GM18517 (cell line): ENCODE measurements around the gene KCTD15.
"Not testable (repeated sequence)": the region's sequence is repeated elsewhere in the genome, so short reads cannot be mapped to it uniquely, and the experiment has no call there.

Experiments
- ATAC-seq: cut with Tn5 transposase; IDR thresholded peaks from one replicate; pipeline ENCODE4 v1.9.1; 2021; ENCODE audit warnings: mild to moderate bottlenecking, moderate library complexity; ENCODE audit not compliant: unreplicated experiment

The KCTD15 gene

DNA sequence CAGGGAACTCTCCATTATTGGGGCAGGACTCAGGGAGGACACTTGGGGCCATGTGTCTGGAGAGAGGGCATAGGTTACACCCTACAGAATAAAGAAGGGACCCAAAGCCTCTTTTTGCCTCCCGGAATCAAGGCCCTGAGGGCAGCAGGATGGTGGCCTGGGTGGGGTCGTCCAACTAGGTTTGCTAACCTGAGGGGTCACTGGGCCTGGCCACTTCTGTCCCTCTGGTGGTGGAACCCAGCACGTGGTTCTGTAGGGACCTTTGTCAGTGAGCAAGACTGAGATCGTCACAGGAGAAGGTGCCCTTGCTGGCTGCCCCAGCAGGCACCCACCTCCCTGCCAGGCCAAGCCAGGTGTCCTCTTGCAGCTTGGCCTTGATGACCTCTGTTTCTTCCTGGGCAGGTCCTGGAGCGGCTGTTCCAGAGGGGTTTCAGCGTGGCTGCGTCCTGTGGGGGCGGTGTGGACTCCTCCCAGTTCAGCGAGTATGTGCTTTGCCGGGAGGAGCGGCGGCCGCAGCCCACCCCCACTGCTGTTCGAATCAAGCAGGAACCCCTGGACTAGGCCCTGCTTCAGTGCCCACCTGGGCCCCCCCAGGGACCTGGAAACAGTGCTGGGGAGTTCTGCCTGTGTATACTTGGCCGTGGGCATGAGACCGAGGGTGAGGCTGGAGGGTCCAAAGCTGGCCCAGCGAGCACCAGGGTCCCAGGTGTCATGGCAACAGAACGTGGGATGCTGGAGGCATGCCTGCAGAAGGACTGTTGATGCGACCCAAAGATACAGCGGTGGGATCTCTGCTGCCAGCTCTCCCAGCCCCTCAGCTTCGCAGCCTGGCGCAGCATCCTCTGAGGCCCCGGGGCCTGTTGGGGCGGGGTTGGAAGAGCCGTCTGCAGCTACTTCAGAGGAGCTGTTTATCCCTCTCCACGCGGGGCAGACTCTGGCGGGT lies 16.0 kb downstream of the KCTD15 start:
- ATAC-seq = no peak

DNA sequence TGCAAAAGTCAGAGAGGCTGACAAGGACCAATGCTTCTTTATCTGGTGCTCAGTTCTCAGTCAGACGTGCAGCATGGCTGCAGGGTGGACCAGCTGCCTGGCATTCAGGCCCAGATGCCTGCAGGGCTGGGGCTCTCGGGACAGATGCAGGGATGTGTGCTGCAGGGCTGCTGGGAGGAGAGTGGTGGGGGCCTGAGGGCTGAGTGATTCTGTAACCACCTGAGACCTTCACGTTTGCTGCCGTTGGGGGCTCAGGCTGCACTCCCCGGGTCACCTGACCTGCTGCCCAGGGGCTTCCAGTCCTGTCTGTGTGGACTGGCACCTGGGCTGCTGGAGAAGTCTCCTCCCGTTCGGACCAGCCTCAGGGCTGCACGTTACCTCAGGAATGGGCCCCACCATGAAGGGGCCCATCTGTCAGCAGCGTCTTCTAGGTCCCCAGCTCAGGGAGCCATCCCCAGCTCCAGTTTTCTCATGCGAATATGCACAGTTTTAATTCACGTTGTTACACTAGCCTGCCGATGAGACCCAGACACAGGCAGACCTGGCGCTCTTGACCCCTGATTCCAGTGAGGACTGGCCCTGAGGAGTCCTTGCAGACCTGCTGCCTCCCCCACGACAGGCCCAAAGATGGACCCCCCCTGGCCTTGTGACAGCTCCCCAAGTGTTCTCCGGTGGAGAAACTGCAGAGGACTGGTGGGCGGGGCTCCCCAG lies 16.9 kb downstream of the KCTD15 start:
- no peak for ATAC-seq

DNA sequence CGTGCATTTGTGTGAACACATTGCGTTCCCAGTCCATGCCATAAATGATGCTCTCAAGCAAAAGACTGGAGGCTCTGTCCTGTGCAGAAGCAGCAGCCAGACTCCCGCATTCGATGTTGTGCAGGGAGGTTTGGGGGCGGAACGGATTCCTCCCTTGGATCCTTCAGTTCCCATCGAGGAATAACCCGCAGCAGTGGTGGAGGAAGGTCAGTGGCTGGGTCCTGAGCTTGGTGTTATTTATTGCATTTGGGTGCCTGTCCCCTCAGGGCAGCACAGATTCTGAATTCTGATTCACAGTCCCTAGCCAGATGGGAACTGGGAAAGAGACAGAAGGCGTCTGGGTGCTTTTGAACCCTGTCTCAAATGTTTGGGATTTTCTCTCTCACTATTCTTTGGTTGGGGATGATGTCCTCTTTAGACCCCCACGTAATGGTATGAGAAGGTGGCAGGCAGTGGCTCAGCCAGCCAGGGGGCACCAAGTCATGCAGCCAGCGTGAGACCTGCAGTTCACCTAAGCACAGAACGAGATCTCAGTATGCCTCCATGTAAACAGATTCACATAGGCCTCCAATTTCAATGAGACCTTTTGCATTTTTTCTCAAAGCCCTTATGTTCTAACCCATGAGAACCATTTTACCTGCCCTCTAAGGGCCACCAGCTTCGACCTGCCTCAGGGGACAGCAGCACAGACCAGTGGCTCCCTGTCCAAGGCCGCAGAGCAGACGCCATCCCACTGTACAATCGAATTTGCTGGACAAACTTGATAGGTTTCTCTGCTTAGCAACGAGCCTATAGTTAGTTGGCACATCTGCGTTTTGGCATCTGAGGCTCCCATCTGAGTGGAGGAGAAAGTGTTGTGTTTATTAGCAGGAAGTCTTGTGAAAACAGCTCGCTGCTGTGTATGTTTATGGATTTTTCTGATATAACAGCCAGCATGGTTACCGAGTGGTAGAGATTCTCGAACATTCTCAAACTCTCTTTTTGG lies 17.8 kb downstream of the KCTD15 start:
- ATAC-seq = no peak

DNA sequence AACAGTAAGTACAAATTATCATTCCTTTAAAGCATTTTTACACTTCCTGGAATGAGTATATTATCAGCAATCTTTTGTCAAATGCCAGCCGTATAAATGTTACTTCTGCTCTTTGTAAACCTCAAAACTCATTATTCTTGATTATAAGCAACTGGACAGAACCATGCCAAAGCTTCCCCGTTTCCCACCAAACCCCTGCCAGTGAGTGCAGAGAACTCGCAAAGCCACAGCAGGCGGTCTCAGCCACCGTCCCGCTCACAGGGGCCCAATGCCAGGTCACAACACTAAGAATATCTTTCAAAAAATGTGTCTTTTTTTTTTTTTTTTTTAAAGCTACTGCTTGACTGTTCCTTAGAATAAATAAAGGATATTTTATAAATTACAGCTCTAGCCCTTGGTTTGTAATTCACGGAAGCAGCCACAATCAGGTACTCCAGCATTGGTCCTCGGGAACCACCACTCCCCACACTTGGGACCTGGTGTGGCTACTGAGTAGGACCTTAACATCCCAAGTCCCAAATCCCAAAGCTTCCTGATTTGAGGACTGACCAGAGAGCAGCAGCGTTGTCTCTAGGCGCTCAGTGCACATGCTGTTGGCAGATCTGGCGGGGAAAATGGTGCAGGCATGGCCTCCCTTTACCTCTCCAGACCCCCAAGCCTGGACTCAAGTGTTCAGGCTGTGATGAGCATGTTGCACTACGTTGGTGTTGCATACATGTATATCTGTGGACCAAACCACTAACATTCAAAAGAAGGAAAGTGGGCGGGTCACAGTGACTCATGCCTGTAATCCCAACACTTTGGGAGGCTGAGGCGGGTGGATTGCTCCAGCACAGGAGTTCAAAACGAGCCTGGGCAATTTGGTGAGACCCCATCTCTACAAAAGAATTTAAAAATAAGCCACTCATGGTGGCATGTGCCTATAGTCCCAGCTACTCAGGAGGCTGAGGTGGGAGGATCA lies 19.0 kb downstream of the KCTD15 start:
- ATAC-seq = no peak

DNA sequence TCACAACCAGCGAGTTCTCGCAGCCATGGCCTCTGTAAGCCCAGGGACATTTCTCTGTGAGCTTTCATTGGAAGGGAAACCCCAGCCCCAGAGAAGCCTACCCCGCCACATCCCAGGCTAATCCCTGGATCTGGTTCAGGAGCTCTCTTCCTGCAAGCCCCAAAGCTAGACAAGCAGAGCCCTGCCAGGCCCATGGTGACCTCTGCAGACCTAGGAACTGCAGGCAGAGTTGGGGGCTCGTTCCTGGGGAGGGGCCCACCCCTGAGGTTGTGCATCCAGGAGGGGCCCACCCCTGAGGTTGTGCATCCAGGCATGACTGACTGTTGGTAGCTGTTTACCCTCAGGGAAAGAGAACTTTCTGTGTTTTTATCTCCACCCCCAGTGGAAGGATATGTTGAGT lies 21.7 kb downstream of the KCTD15 start:
- ATAC-seq = no peak

DNA sequence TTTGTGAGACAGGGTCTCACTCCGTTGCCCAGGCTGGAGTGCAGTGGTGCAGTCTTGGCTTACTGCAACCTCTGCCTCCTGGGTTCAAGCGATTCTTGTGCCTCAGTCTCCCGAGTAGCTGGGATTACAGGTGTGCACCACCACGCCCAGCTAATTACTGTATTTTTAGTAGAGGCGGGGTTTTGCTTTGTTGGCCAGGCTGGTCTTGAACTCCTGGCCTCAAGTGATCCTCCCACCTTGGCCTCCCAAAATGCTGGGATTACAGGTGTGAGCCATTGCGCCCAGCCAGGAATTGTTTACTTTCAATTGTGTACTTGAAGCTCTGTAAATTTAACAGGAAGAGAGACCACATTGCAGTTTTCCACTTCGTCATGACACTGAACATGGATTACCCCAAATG lies 22.4 kb downstream of the KCTD15 start:
- ATAC-seq = not testable (repeated sequence)

DNA sequence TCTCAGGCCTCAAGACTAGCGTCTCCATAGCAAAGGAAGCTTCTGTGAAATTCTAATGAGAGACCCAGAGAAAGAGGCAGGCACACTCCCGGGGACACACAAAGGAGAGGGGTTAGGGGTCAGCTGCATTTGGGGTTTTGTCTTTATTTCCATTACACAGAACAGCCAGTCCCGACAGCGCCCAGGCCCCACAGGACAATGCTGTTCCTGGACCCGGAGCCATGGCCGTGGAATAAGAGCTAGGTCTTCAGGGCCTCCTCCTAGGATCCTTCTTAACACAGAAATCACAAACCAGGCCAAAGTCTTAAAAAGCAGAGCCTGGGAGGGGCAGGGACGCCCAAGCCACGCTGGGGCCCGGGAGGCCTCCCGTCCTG lies 22.8 kb downstream of the KCTD15 start:
- no peak for ATAC-seq

DNA sequence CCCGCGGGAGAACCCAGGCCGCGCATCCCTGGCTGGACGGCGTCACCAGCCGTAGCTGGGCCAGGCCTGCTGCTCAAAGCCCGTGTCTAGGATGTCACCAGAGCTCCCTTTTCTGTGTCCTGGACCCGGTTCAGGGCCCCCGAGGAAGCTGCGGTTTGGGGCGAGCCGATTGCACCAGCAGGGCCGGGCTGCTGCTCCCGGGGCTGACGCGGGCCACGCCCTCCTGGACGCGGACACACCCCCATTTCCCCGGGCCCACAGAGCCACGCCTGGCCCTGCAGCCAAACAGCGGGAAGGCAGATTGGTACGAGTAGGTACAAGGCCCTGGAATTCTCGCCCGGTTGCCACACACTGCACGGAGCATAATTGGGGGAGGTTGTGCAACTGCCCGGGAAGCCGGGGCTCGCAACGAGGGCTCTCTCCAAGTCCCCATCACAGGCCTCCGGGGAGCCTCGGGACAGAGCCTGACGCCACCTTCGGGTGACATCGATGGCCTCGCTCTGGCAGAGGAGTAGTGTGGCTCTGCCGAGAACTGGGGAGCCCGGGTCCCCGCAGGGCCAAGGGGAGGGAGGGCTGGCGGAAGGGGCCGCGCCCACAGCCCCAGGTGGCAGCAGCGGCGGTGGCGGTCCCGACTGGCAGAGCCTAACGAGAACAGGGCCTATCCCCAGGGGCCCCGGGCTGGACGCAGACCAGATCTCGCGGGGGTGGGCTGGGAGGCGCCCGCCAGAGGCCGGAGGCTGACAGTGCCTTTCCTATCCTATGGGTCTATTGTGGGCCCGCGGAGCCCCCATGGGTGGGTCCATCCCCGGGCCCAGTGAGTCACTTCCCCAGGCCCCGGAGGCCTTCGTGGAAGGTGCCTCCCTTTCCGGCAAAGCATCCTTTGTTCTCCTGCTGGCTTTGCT lies 23.5 kb downstream of the KCTD15 start:
- no peak for ATAC-seq

DNA sequence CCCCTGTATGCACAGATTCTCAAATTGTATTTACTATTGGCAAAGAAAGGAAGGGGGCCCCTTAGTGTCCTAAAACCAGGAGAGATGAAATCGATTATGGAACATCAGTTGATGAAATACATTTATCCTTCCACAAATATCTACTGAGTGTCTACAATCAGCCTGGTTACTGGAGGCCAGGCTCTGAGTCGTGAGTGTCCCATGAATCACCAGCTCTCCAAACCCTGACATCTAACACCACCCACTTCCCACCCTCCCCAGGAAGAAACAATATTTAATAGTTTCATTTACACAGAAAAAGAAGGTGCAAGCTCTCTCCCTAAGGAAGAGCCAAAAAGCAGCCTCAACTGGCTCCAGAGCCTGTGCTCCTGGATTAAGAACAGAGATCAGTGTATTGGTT lies 25.2 kb downstream of the KCTD15 start:
- no peak for ATAC-seq

DNA sequence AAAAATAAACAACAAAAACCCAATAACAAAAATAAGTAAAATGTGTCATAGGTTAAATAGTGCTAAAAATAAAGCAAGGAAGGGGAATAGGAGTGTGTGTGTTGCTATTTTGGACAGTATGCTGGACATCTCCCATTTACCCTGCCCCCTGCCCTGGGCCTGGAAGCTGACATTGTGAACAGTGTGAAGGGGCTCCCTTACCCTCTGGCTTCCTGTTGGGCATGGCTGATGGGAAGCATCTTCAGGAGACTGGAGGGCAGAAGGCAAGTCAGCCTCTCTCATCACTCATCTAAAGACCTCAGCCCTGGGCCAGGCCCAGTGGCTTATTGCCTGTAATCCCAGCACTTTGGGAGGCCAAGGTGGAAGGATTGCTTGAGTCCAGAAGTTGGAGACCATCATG lies 26.7 kb downstream of the KCTD15 start:
- no peak for ATAC-seq

DNA sequence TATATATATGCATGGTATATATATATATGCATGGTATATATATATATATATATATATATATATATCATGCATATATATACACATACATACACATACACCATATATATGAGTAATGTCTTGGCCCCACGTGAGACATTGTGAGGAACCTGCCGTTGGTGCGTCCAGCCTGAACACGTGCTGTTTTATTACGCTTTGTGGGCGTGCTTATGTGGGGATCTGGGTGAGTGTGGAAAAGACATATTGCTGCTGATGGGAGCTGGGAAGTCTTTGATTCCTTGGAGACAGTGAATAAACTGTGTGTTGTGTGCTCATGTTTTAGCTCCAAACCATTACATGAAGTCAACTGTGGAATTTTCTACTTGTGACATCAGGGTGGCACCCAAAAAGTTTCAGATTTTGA lies 28.9 kb downstream of the KCTD15 start:
- ATAC-seq = no peak

DNA sequence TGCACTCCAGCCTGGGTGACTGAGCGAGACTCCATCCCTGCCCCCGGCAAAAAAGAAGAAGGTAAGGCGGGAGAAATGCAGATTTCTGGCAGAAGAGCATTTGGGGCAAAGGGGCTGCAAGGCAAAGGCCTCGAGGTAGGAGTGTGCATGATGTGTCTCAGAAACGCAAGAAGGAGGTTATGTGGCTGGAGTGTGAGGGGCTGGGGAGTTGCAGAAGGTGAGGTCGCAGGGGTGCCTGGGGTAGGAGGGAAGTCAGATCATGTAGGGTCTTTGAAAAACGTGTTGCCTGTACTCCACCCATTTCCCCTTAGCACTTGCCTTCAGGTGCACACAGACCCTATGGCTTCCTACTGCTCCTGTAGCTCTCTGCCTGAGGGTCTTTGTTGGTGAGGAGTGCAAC lies 29.9 kb downstream of the KCTD15 start:
- no peak for ATAC-seq

DNA sequence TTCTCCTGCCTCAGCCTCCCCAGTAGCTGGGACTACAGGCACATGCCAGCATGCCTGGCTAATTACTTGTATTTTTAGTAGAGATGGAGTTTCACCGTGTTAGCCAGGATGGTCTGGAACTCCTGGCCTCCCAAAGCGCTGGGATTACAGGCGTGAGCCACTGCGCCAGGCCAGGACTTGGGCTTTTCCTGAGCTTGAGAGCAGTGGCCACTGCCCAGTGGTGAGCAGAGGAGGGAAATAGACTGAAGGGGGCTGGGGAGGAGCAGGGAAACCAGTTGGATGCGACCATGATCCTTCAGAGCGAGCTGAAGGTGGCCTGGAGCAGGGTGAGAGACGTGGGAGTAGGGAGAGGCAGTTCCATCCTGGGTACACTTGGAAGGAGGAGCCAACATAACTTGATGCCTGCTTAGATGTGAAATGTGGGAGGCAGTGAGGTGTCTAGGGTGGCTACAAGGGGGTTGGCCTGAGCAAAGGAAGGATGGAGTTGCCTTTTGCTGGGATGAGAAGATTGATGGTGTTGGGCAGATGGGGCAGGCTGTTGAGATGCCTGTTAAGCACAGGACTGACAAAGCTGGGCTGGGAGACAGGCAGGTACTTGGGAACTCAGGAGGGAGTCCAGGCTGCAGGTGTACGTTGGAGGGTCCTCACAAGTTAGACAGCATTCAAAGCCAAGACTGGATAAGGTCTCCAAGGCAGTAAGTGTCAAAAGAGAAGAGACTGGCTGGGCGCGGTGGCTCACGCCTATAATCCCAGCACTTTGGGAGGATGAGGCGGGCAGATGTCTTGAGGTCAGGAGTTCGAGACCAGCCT lies 31.8 kb downstream of the KCTD15 start:
- ATAC-seq = no peak

DNA sequence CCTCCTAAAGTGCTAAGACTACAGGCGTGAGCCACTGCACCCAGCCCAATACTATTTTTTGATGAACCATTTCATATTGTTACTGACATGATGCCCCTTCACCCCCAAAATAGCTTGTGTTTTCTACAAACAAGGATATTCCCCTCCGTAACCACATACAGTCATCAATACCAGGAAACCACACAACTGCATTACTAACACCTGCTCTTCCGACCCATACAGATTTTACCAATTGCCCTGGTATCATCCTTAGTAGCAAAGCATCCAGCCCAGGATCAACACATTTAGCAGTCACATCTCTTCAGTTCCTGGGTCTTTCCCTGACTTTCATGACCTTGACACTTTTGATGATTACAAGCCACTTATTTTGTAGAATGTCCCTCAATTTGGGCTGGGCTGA lies 33.6 kb downstream of the KCTD15 start:
- ATAC-seq = no peak

DNA sequence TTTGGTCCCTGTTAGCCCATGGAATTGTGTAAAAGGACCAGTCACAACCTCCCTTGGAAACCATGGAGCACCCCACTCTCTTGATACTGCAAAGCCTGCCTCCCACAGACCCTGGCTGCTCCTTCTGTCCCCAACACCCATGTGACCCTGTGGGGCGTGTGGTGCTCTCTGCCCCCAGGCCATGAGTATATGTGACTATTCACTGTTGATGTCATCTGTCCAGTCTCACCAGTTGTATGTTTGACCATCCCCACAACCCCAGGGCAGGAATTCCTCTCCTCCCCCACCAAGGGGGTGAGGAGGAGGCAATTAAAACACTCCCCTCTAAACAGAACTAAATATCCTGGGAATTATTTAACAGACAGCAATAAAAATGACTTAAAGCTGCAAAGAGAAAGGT lies 35.2 kb downstream of the KCTD15 start:
- ATAC-seq = no peak

DNA sequence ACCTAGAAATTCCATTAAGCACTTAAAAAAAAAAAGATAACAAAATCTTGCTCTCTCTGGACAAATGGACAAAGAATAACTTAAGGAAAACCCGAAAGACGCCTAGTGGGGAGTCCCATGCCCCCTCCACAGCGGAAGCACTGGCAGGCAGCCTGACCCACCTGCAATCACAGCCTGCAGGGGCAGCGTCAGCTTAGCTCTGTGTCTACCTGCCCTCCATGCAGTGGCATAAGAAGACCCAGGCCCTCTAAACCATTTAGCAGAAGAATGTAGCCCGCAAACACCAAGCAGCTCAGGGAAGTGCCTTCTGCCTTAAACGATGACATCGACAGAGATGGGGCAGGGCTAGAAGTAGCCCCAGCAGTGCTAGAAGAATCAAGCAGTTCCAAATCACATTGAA lies 36.0 kb downstream of the KCTD15 start:
- no peak for ATAC-seq

DNA sequence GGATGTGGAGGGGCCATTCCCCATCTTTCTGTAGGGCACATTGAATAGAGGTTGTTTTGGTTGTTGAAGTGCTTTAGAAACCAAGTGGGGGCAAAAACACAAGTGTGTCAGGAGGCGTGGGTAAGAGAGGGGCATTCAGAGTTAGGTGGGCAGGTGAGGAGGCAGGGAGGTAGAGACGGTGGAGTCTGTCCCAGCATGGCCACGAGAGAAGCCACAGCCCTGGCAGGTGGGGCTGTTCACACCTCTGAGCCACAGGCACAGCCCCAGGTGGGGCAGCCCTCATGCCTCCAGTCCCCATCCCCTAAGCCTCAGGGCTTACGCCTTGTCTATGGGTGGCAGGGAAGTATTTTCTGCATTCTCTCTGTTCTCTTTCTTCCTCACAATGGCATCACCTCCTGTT lies 43.7 kb downstream of the KCTD15 start:
- ATAC-seq = no peak

DNA sequence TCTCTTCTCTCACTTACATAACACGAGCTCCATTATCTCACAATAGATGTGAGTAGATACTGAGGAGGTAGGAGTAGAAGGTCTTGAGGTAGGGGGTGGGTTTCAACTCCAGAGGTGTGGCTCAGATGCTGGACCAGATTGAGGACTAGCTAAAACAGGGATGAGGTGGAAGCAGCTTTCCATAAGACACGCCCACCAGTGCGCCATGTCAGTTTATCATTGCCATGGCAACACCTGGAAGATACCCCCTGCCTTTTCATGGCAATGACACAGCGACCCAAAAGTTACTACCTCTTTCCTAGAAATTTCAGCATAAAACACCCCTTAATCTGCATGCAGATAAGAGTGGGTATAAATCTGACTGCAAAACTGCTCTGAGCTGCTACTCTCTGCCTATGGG lies 44.1 kb downstream of the KCTD15 start:
- no peak for ATAC-seq
